H1 (cell line): ENCODE results near the gene NUDC. TPM values are rescaled to one million over a fixed set of nuclear protein-coding genes. Genes with fewer than 3 reads are reported as not detected.

ENCODE experiments used
- CTCF ChIA-PET: fragments of 300-600 bp; sonication (Branson Sonifier 250); formaldehyde crosslinking; loops from one replicate; lab custom pipeline; 2021; ENCODE audit not compliant: partially characterized antibody; lab: Charles Lee
- POLR2A ChIA-PET: fragments of 300-600 bp; sonication (Branson Sonifier 250); formaldehyde crosslinking; loops from one replicate; lab custom pipeline; 2021; ENCODE audit warnings: inconsistent platforms; ENCODE audit not compliant: partially characterized antibody; lab: Charles Lee
- DNase-seq, 2 experiments: peaks; one replicate each; pipeline versions ENCODE4 v3.0.0 to v3.0.0-alpha.2; 2010 to 2022; ENCODE audit warnings: low spot score in 2 of 2, low read depth in 1 of 2, mixed read lengths in 1 of 2
- FAIRE-seq: peaks from 2 replicates; lab custom pipeline; 2011; peaks lifted over from hg19 to GRCh38; lab: Jason Lieb, UNC
- H2AFZ ChIP-seq: 2 replicates; pipeline ENCODE4 v1.8.1; 2012; ENCODE audit warnings: low read length, inconsistent platforms
- H2AK5ac ChIP-seq: 2 replicates; pipeline ENCODE4 v1.6.1; 2013; ENCODE audit warnings: low read depth, low read length
- H2BK120ac ChIP-seq: replicated peaks from 2 replicates; pipeline ENCODE3; 2013; ENCODE audit warnings: low read depth, low read length, inconsistent platforms
- H2BK12ac ChIP-seq: 2 replicates; pipeline ENCODE4 v1.6.1; 2013; ENCODE audit warnings: low read depth, low read length
- H2BK15ac ChIP-seq: 2 replicates; pipeline ENCODE4 v1.6.1; 2013; ENCODE audit warnings: low read length
- H2BK20ac ChIP-seq: 2 replicates; pipeline ENCODE4 v1.6.1; 2013; ENCODE audit warnings: low read length
- H2BK5ac ChIP-seq: 2 replicates; pipeline ENCODE4 v1.6.1; 2013; ENCODE audit warnings: low read depth, low read length
- H3K14ac ChIP-seq: 2 replicates; pipeline ENCODE4 v1.6.1; 2013; ENCODE audit warnings: inconsistent platforms; ENCODE audit not compliant: insufficient read length
- H3K18ac ChIP-seq: 2 replicates; pipeline ENCODE4 v1.6.1; 2013; ENCODE audit warnings: low read length; ENCODE audit errors: extremely low read depth
- H3K23ac ChIP-seq: 2 replicates; pipeline ENCODE4 v1.6.1; 2013; ENCODE audit warnings: inconsistent platforms; ENCODE audit not compliant: insufficient read length
- H3K23me2 ChIP-seq: 2 replicates; pipeline ENCODE4 v1.6.1; 2013; ENCODE audit warnings: low read depth, low read length
- H3K27ac ChIP-seq: 2 replicates; pipeline ENCODE4 v1.6.1; 2011; ENCODE audit warnings: low read depth, low read length, inconsistent platforms
- H3K27me3 ChIP-seq, 4 experiments: replicated peaks in 1 of 4; 1 replicate in 1 of 4; 2 replicates in 3 of 4; pipeline versions ENCODE4 v1.6.1 to v1.8.1; 2011 to 2013; ENCODE audit warnings: low read length in 3 of 4, mild to moderate bottlenecking in 3 of 4, inconsistent platforms in 2 of 4, mixed read lengths in 2 of 4, moderate library complexity in 1 of 4; ENCODE audit not compliant: control insufficient read depth in 3 of 4, insufficient read depth in 3 of 4; ENCODE audit errors: extremely low read depth in 1 of 4
- H3K36me3 ChIP-seq, 4 experiments: 2 replicates each; pipeline versions ENCODE4 v1.6.1 to v1.8.1; 2011 to 2013; ENCODE audit warnings: mild to moderate bottlenecking in 4 of 4, low read length in 3 of 4, moderate library complexity in 2 of 4, control low read depth in 1 of 4, inconsistent platforms in 1 of 4; ENCODE audit not compliant: insufficient read depth in 4 of 4, control insufficient read depth in 2 of 4
- H3K4ac ChIP-seq: replicated peaks from 2 replicates; pipeline ENCODE3; 2013; ENCODE audit warnings: low read length, low read depth, mixed read lengths, inconsistent platforms; ENCODE audit not compliant: insufficient read length
- H3K4me1 ChIP-seq, 4 experiments: replicated peaks in 1 of 4; 1 replicate in 1 of 4; 2 replicates in 3 of 4; pipeline versions ENCODE4 v1.6.1 to v1.8.1; 2011 to 2013; ENCODE audit warnings: low read length in 3 of 4, inconsistent platforms in 2 of 4, mixed read lengths in 1 of 4; ENCODE audit not compliant: insufficient read depth in 4 of 4, control insufficient read depth in 3 of 4
- H3K4me2 ChIP-seq, 2 experiments: 2 replicates each; pipeline versions ENCODE4 v1.6.1 to v1.8.1; 2011 to 2013; ENCODE audit warnings: low read depth in 2 of 2, low read length in 2 of 2, control low read depth in 1 of 2, inconsistent platforms in 1 of 2, mild to moderate bottlenecking in 1 of 2; ENCODE audit not compliant: insufficient read depth in 1 of 2
- H3K4me3 ChIP-seq, 4 experiments: fragments of 200-600, 300-600 bp in 1 of 4; sonication (generic), shearing (Covaris generic), sonication (Bioruptor Twin) in 1 of 4; 2 replicates each; pipeline versions ENCODE4 v1.5.1 to v1.8.1; 2011 to 2016; ENCODE audit warnings: low read length in 4 of 4, low read depth in 3 of 4, control low read depth in 2 of 4, inconsistent platforms in 2 of 4, mild to moderate bottlenecking in 2 of 4, mixed read lengths in 1 of 4, moderate library complexity in 1 of 4; ENCODE audit not compliant: insufficient read depth in 2 of 4; ENCODE audit errors: extremely low read depth in 1 of 4
- H3K56ac ChIP-seq: replicated peaks from 2 replicates; pipeline ENCODE3; 2013; ENCODE audit warnings: low read depth, mild to moderate bottlenecking, mixed read lengths, low read length, inconsistent platforms; ENCODE audit not compliant: insufficient read length
- H3K79me1 ChIP-seq: 2 replicates; pipeline ENCODE4 v1.6.1; 2013; ENCODE audit warnings: low read depth, low read length, control low read depth
- H3K79me2 ChIP-seq, 2 experiments: 2 replicates each; pipeline versions ENCODE4 v1.6.1 to v1.8.1; 2012 to 2013; ENCODE audit warnings: low read length in 2 of 2, mild to moderate bottlenecking in 2 of 2, inconsistent platforms in 1 of 2; ENCODE audit not compliant: insufficient read depth in 2 of 2, control insufficient read depth in 1 of 2
- H3K9ac ChIP-seq, 4 experiments: replicated peaks in 1 of 4; 1 replicate in 1 of 4; 2 replicates in 3 of 4; pipeline versions ENCODE4 v1.6.1 to v1.8.1; 2011 to 2013; ENCODE audit warnings: low read depth in 3 of 4, low read length in 3 of 4, control low read depth in 2 of 4, mild to moderate bottlenecking in 2 of 4, moderate library complexity in 2 of 4, inconsistent platforms in 1 of 4; ENCODE audit errors: extremely low read depth in 1 of 4
- H3K9me3 ChIP-seq, 2 experiments: 2 replicates each; pipeline versions ENCODE4 v1.6.1 to v1.8.1; 2012 to 2013; ENCODE audit warnings: mild to moderate bottlenecking in 2 of 2, moderate library complexity in 2 of 2, control low read depth in 1 of 2, inconsistent platforms in 1 of 2, low read depth in 1 of 2, low read length in 1 of 2, mixed read lengths in 1 of 2; ENCODE audit not compliant: insufficient read depth in 2 of 2
- H4K20me1 ChIP-seq, 2 experiments: replicated peaks in 1 of 2; 2 replicates each; pipeline versions ENCODE3 to v1.8.1; 2011 to 2013; ENCODE audit warnings: inconsistent platforms in 2 of 2, low read length in 2 of 2, mild to moderate bottlenecking in 1 of 2; ENCODE audit not compliant: insufficient read depth in 2 of 2, control insufficient read depth in 1 of 2
- H4K5ac ChIP-seq: 2 replicates; pipeline ENCODE4 v1.6.1; 2013; ENCODE audit warnings: low read length, low read depth, mixed read lengths, inconsistent platforms; ENCODE audit not compliant: insufficient read length
- H4K8ac ChIP-seq: 2 replicates; pipeline ENCODE4 v1.8.0; 2013; ENCODE audit warnings: mild to moderate bottlenecking, moderate library complexity, low read length, inconsistent platforms; ENCODE audit not compliant: insufficient read depth; ENCODE audit errors: extremely low read depth
- H4K91ac ChIP-seq: replicated peaks from 2 replicates; pipeline ENCODE3; 2013; ENCODE audit warnings: low read length, mixed read lengths, inconsistent platforms; ENCODE audit not compliant: insufficient read length
- POLR2AphosphoS5 ChIP-seq: IDR thresholded peaks from 2 replicates; pipeline ENCODE4 v1.6.1; 2011; ENCODE audit warnings: low read depth, low read length
- WGBS, 2 experiments: shearing (Covaris generic) in 1 of 2; methylation state at CpG; one replicate each; pipeline versions ENCODE4 v1.1.6 to v1.1.7; 2013 to 2015; ENCODE audit warnings: low lambda C conversion rate in 2 of 2, mixed read lengths in 2 of 2, inconsistent platforms in 1 of 2, low coverage in 1 of 2, missing lambda C conversion rate in 1 of 2; ENCODE audit not compliant: insufficient replicate concordance in 2 of 2, insufficient coverage in 1 of 2, insufficient read length in 1 of 2; ENCODE audit errors: extremely low coverage in 1 of 2, missing lambda C conversion rate in 1 of 2; 5-methylcytosine and 5-hydroxymethylcytosine counted together
- polyA plus RNA-seq, 7 experiments: library from polyadenylated mRNA; depleted of rRNA in 3 of 7; stranded (reverse) in 5 of 7; unstranded in 2 of 7; fragments of >200 nt in 5 of 7; fragments of 200-250 nt in 2 of 7; gene quantifications; 1 replicate in 5 of 7; 2 replicates in 1 of 7; 4 replicates in 1 of 7; pipeline versions ENCODE4 v1.2.1 to v1.2.3, GENCODE V29; 2011 to 2013; ENCODE audit warnings: missing spikeins in 2 of 7, mixed read lengths in 2 of 7
- total RNA-seq: library from RNA; stranded (reverse); fragmentation: NEBNext Ultra II Directional; extraction: Animal tissue kit (Norgen Biotek cat#: 25700); gene quantifications from 2 replicates; pipeline ENCODE4 v1.2.1, GENCODE V29; 2021
- TF ChIP-seq, protein P1 (sequence below), 3 experiments: IDR thresholded peaks; 1 replicate in 2 of 3; 2 replicates in 1 of 3; pipeline versions ENCODE4 v1.5.1 to v1.6.1; 2011; ENCODE audit warnings: low read length in 3 of 3, mild to moderate bottlenecking in 3 of 3, inconsistent platforms in 2 of 3, low read depth in 1 of 3, moderate library complexity in 1 of 3; ENCODE audit not compliant: insufficient read depth in 1 of 3; ENCODE audit errors: control extremely low read depth in 1 of 3

NUDC gene
- total and polyA plus RNA-seq, 2 of the 8 experiments (the other 6 are each of a cell fraction or from before 2014, with no cell fraction given): 43.2 to 131 TPM

DNA sequence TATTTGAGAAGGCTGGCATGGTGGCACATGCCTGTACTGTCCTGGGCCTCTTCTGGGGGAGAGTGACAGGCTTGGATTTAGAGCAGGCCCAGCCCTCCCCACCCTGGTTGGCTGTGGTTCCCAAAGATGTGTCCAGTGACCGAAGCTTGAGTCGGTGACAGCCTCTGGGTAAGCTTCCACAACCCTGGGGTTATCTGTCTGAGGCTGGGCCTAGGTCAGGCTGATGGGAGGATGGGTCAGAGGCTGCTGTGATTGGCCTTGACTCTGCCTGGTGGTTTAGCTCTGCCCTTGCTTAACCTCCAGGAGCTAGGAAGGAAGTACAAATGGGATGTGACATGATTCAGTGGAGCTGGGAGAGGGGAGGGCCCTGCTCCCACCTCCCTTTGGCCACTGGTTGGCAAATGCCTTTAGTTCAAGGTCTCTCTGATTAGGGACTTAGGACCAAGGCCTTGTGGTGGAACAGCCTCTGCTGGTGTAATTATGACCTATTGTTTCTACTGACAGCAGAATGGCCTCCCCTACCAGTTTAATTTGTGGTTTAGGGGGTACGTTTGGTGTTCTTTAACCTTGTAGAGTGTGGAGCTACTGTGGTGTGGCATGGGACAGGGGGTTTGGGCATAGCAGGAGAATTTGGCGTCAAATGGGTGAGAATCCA lies 16.6 kb downstream of the NUDC start:
- FAIRE-seq: no peak
- ChIA-PET POLR2A (interaction anchor here (1.0 to 2.8 kb wide), 7 partner anchors 8 to 48 kb away, joined by 3 to 26 read pairs (median 4); partner anchors contain the start of genes GPATCH3, GPN2 and KDF1), CTCF (interaction anchor here (0.8 to 1.1 kb wide), 6 partner anchors 13 to 106 kb away, joined by 3 to 4 read pairs (median 3); no protein-coding TSS in a partner anchor)
- Histone ChIP-seq H2BK120ac (no peak overlapping the region), H3K14ac (no peak overlapping the region), H3K4ac (no peak overlapping the region), H3K9me3 (no peaks in the 10 kb centered on the region), H3K18ac (no peak overlapping the region), H2BK20ac (no peak overlapping the region), H3K27me3 (no peaks in the 10 kb centered on the region), H4K5ac (no peak overlapping the region), H4K8ac (no peak overlapping the region), H2BK5ac (no peak overlapping the region), H2BK15ac (no peak overlapping the region), H3K9ac (no peak overlapping the region), H3K23me2 (no peaks in the 10 kb centered on the region), H2BK12ac (no peak overlapping the region), H4K20me1 (peaks cover 8 to 19% of the 10 kb centered on the region in 2 experiments), H3K79me2 (peaks cover 0 to 24% of the 10 kb centered on the region in 2 experiments; a peak in 2 of 4 replicates), H4K91ac (no peak overlapping the region), H3K4me3 (no peak overlapping the region), H3K4me2 (no peak overlapping the region), H3K36me3 (peaks cover 14 to 55% (median 31%) of the 10 kb centered on the region in 4 experiments), H2AK5ac (no peak overlapping the region), H2AFZ (no peak overlapping the region), H3K27ac (no peak overlapping the region; the same call in 1 of the 2 replicates), H3K23ac (no peak overlapping the region), H3K56ac (no peak overlapping the region), H3K79me1 (peaks cover 8% of the 10 kb centered on the region; the same call in 1 of the 2 replicates), H3K4me1 (peaks cover 0 to 3% (median 0%) of the 10 kb centered on the region in 4 experiments; a peak in 1 of 7 replicates)
- TF ChIP-seq, protein P1, sequence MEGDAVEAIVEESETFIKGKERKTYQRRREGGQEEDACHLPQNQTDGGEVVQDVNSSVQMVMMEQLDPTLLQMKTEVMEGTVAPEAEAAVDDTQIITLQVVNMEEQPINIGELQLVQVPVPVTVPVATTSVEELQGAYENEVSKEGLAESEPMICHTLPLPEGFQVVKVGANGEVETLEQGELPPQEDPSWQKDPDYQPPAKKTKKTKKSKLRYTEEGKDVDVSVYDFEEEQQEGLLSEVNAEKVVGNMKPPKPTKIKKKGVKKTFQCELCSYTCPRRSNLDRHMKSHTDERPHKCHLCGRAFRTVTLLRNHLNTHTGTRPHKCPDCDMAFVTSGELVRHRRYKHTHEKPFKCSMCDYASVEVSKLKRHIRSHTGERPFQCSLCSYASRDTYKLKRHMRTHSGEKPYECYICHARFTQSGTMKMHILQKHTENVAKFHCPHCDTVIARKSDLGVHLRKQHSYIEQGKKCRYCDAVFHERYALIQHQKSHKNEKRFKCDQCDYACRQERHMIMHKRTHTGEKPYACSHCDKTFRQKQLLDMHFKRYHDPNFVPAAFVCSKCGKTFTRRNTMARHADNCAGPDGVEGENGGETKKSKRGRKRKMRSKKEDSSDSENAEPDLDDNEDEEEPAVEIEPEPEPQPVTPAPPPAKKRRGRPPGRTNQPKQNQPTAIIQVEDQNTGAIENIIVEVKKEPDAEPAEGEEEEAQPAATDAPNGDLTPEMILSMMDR (IDR thresholded peaks at IDR 0.05; ENCODE audit: control extremely low read depth in 1 of 3, insufficient read depth in 1 of 3, low read depth in 1 of 3, low read length in 3 of 3): no peak
- peak; percentile 25; the same call in 1 of the 2 replicates for TF ChIP-seq POLR2AphosphoS5
- no peak for DNase-seq
- 91% methylated on average over 4 of the region's 4 CpGs; no CpG with 5 or more reads in 1 of the 2 experiments for WGBS, 2 experiments
